ENCODE results near the gene PHRF1. TPM values are rescaled to one million over a fixed set of nuclear protein-coding genes. Genes with fewer than 3 reads are reported as not detected.
"Not testable (repeated sequence)": the region's sequence is repeated elsewhere in the genome, so short reads cannot be mapped to it uniquely, and the experiment has no call there.

PHRF1 gene
- total RNA-seq, 4 donors from 2014 or later = 18.3 to 31.0 (median 19.3) TPM

- DNase-seq = no peak
- intact Hi-C loops (cut with DNase I) = no loop called here
- no peaks in the 10 kb centered on the region for H3K9me3 ChIP-seq
- TF ChIP-seq CTCF (IDR thresholded peaks at IDR 0.05) (no peak), POLR2A (IDR thresholded peaks at IDR 0.05) (no peak)
- peaks cover 0 to 24% of the 10 kb centered on the region in 2 donors for H3K4me1 ChIP-seq
- no peak overlapping the region for H3K27ac ChIP-seq
- H3K4me3 ChIP-seq (replicated peaks in 1 of 3) = no peak overlapping the region
- 94 to 99% methylated on average over 7 to 8 of the region's 9 CpGs for WGBS, 2 donors
- peaks cover 7 to 10% of the 10 kb centered on the region in 2 donors for H3K36me3 ChIP-seq
- H3K27me3 ChIP-seq = no peaks in the 10 kb centered on the region
These were observed 67.1 kb downstream of the PHRF1 start for GRCh38 chr11:643366-643765.

GRCh38 chr11:643849-644738 is 67.8 kb downstream of the PHRF1 start:
- Histone ChIP-seq H3K27ac (no peak overlapping the region), H3K9me3 (no peaks in the 10 kb centered on the region), H3K27me3 (no peaks in the 10 kb centered on the region), H3K36me3 (peaks cover 7 to 10% of the 10 kb centered on the region in 2 donors), H3K4me3 (replicated peaks in 1 of 3) (no peak overlapping the region), H3K4me1 (peaks cover 0 to 17% of the 10 kb centered on the region in 2 donors)
- DNase-seq = no peak
- 93 to 95% methylated on average over 32 to 33 of the region's 50 CpGs for WGBS, 2 donors
- TF ChIP-seq CTCF (IDR thresholded peaks at IDR 0.05) (no peak), POLR2A (IDR thresholded peaks at IDR 0.05) (no peak)
- intact Hi-C loops (cut with DNase I) = no loop called here

- WGBS, 2 donors = 88 to 93% methylated on average over 13 to 16 of the region's 16 CpGs
- no peak for TF ChIP-seq CTCF (IDR thresholded peaks at IDR 0.05)
- no peak for TF ChIP-seq POLR2A (IDR thresholded peaks at IDR 0.05)
These were observed 69.3 kb downstream of the PHRF1 start for GRCh38 chr11:645536-645935.

GRCh38 chr11:646214-646613 is 69.9 kb downstream of the PHRF1 start:
- intact Hi-C loops (cut with DNase I) = no loop called here
- H3K4me3 ChIP-seq (replicated peaks in 1 of 3) = no peak overlapping the region
- H3K27ac ChIP-seq = no peak overlapping the region
- peaks cover 10 to 11% of the 10 kb centered on the region in 2 donors for H3K36me3 ChIP-seq
- no peaks in the 10 kb centered on the region for H3K4me1 ChIP-seq
- TF ChIP-seq POLR2A (IDR thresholded peaks at IDR 0.05) (no peak), CTCF (IDR thresholded peaks at IDR 0.05) (no peak)
- H3K9me3 ChIP-seq = no peaks in the 10 kb centered on the region
- WGBS, 2 donors = 85 to 92% methylated on average over 14 of the region's 14 CpGs
- no peaks in the 10 kb centered on the region for H3K27me3 ChIP-seq
- DNase-seq = no peak

More at GRCh38 chr11:645536-645935, 69.3 kb downstream of the PHRF1 start:
- peaks cover 7 to 10% of the 10 kb centered on the region in 2 donors for H3K36me3 ChIP-seq
- intact Hi-C loops (cut with DNase I) = no loop called here
- H3K4me3 ChIP-seq (replicated peaks in 1 of 3) = no peak overlapping the region
- H3K4me1 ChIP-seq = peaks cover 0 to 6% of the 10 kb centered on the region in 2 donors
- H3K27ac ChIP-seq = no peak overlapping the region
- no peak for DNase-seq
- no peaks in the 10 kb centered on the region for H3K9me3 ChIP-seq
- no peaks in the 10 kb centered on the region for H3K27me3 ChIP-seq

- H3K4me1 ChIP-seq; H3K27me3 ChIP-seq; H3K27ac ChIP-seq; H3K9me3 ChIP-seq; H3K4me3 ChIP-seq (replicated peaks in 1 of 3); intact Hi-C loops (cut with DNase I); DNase-seq: not testable (repeated sequence)
- H3K36me3 ChIP-seq = peaks cover 10 to 13% of the 10 kb centered on the region in 2 donors
- 94 to 95% methylated on average over 9 to 10 of the region's 14 CpGs for WGBS, 2 donors
These were observed 71.4 kb downstream of the PHRF1 start for GRCh38 chr11:647672-648158.
